Neural crest cell (in vitro differentiated cells): Measurements from ENCODE around the gene LRRC45. TPM values are rescaled to one million over a fixed set of nuclear protein-coding genes. Genes with fewer than 3 reads are reported as not detected.
A peak's percentile ranks its signal among the peaks of the same experiment; 100 is the strongest.
"Not testable (repeated sequence)": the region's sequence is repeated elsewhere in the genome, so short reads cannot be mapped to it uniquely, and the experiment has no call there.

Experiments
- DNase-seq: peaks from one replicate; pipeline ENCODE4 v3.0.0; 2021; ENCODE audit warnings: low read depth, mixed read lengths, low spot score
- H3K27ac Mint-ChIP-seq: one replicate; pipeline ENCODE4 v1.8.0; 2021; ENCODE audit warnings: mild to moderate bottlenecking, mixed read lengths; ENCODE audit not compliant: unreplicated experiment
- H3K27me3 Mint-ChIP-seq: 2 replicates; pipeline ENCODE4 v1.8.0; 2021; ENCODE audit warnings: low read depth, mild to moderate bottlenecking, mixed read lengths
- H3K36me3 Mint-ChIP-seq: 2 replicates; pipeline ENCODE4 v1.8.0; 2021; ENCODE audit warnings: low read depth, mild to moderate bottlenecking, mixed read lengths
- H3K4me1 Mint-ChIP-seq: 2 replicates; pipeline ENCODE4 v1.8.0; 2021; ENCODE audit warnings: mixed read lengths
- H3K4me3 Mint-ChIP-seq: one replicate; pipeline ENCODE4 v1.8.0; 2021; ENCODE audit warnings: mild to moderate bottlenecking, mixed read lengths
- H3K9me3 Mint-ChIP-seq: 2 replicates; pipeline ENCODE4 v1.8.0; 2021; ENCODE audit warnings: mixed read lengths
- CTCF ChIP-seq: fragments of 200-600 bp; sonication (generic); conservative IDR thresholded peaks from 2 replicates; pipeline ENCODE4 v1.5.0; 2021; ENCODE audit warnings: antibody characterized with exemption, mild to moderate bottlenecking
- total RNA-seq: library from RNA; stranded (reverse); gene quantifications from 2 replicates; pipeline ENCODE4 v1.2.1, GENCODE V29; 2021

LRRC45 gene
- total RNA-seq, 1 donor from 2014 or later: 63.5 TPM

GRCh38 chr17:82037889-82038195 is 14.7 kb downstream of the LRRC45 start:
- no peaks in the 10 kb centered on the region for H3K9me3 Mint-ChIP-seq
- DNase-seq: no peak

DNA sequence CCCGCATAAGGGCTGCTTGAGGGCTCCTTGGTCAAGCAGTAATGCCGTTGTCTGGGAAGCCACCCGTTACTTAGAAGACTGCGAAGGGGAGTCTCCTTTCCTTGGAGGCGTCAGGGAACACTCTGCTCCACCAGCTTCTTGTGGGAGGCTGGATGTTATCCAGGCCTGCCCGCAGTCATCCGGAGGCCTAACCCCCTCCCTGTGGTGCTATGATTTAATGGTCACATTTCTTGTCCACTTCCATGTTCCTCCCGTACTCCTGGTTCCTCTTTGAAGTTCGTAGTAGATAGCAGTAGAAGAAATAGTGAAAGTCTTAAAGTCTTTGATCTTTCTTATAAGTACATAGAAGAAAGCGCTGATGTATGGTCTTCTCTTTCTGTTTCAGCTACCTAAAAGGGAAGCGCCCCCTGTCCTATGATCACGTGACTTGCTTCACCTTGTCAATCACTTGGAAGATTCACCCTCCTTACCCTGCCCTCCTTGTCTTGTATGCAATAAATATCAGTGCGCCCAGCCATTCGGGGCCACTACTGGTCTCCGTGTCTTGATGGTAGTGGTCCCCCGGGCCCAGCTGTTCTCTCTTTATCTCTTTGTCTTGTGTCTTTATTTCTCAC is 15.8 kb downstream of the LRRC45 start:
- H3K27ac Mint-ChIP-seq: peak overlapping the region; percentile 91
- H3K36me3 Mint-ChIP-seq: not testable (repeated sequence)
- peak overlapping the region; percentile 71 for H3K4me3 Mint-ChIP-seq

More at GRCh38 chr17:82037889-82038195, 14.7 kb downstream of the LRRC45 start:
- Mint-ChIP-seq H3K4me3 (peak overlapping the region; percentile 88), H3K27ac (peak overlapping the region; percentile 98), H3K36me3 (no peaks in the 10 kb centered on the region), H3K4me1 (peaks cover 36% of the 10 kb centered on the region), H3K27me3 (peaks cover 2% of the 10 kb centered on the region)
- TF ChIP-seq CTCF: no peak

GRCh38 chr17:82039695-82040299 is 16.7 kb downstream of the LRRC45 start:
- no peak for TF ChIP-seq CTCF
- Mint-ChIP-seq H3K4me3 (peak overlapping the region; percentile 71), H3K36me3 (no peaks in the 10 kb centered on the region), H3K9me3 (no peaks in the 10 kb centered on the region), H3K27me3 (no peaks in the 10 kb centered on the region), H3K27ac (no peak overlapping the region), H3K4me1 (peaks cover 33% of the 10 kb centered on the region)
- DNase-seq: no peak

More for the DNA sequence above, 15.8 kb downstream of the LRRC45 start:
- peaks cover 36% of the 10 kb centered on the region for H3K4me1 Mint-ChIP-seq
- not testable (repeated sequence) for DNase-seq, H3K27me3 Mint-ChIP-seq, H3K9me3 Mint-ChIP-seq

DNA sequence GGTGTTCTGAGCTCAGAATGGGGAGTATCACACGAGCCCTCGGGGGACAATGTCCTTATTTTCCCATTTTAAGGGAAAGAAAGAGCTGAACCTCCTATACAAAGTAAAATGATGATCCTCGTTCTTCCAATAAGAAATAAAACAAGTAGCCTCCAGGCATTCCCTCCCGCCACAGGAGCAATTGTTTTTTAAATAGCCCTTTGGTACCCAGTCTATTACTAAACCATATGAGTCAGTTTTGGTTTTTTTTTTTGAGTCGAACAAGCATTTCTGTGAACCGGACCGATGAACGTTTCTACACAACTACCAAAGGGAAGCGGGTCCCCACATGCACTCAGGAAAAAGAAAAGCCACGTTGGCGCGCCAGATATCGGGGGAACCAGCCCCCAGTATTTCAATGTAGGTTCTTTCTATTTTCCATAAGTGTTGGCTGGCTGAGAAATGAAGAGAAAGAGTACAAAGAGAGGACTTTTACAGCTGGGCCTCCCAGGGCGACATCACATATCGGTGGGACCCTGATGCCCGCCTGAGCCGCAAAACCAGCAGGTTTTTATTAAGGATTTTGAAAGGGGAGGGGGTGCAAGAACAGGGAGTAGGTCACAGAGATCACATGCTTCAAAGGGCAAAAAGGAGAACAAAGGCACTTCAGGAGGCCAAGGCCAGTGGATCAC is 18.2 kb downstream of the LRRC45 start:
- Mint-ChIP-seq H3K4me3 (peak overlapping the region; percentile 48), H3K27me3 (no peaks in the 10 kb centered on the region), H3K36me3 (no peaks in the 10 kb centered on the region), H3K27ac (no peak overlapping the region), H3K9me3 (no peaks in the 10 kb centered on the region), H3K4me1 (peaks cover 25% of the 10 kb centered on the region)
- DNase-seq: no peak
- no peak for TF ChIP-seq CTCF

DNA sequence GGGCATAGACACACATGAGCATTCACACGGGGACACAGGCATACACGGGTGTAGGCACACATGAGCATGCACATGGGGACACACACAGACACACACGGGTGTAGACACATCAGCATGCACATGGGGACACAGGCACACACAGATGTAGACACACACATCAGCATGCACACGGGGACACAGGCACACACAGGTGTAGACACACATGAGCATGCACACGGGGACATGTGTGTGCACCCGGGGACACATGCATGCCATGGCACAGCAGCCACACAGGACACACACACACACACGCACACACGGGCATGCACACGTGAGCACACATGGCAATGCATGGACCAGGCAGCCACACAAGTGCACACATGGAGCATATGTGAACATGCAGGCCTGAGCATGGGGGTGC is 19.5 kb downstream of the LRRC45 start:
- DNase-seq: no peak
- Mint-ChIP-seq H3K27me3 (no peaks in the 10 kb centered on the region), H3K4me1 (peaks cover 21% of the 10 kb centered on the region), H3K9me3 (no peaks in the 10 kb centered on the region), H3K27ac (no peak overlapping the region), H3K4me3 (no peak overlapping the region), H3K36me3 (peaks cover 4% of the 10 kb centered on the region)
- no peak for TF ChIP-seq CTCF

DNA sequence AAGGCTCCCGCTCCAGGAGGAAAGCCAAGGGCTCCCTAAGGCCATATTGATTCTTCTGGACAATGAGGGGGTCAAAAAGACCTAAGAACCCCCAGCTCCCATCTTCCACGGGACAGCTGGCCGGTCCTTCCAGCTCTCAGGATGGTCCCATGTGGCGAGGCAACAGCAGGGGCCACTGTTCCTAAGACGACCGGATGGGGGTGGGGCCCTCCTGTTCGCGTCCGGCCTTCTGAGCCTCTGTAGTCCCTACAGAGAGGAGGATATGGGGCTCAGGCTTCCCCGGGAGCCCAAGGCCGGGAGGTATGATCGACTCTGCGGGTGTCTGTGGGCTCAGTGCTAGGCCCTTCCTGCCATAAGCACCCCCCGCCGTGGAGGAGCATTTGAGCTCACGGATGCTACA is 20.4 kb downstream of the LRRC45 start:
- H3K4me1 Mint-ChIP-seq: peaks cover 16% of the 10 kb centered on the region

More for the DNA sequence above, 20.4 kb downstream of the LRRC45 start:
- peaks cover 5% of the 10 kb centered on the region for H3K36me3 Mint-ChIP-seq
- H3K27me3 Mint-ChIP-seq: no peaks in the 10 kb centered on the region
- H3K9me3 Mint-ChIP-seq: no peaks in the 10 kb centered on the region
- H3K27ac Mint-ChIP-seq: no peak overlapping the region
- no peak for TF ChIP-seq CTCF
- no peak overlapping the region for H3K4me3 Mint-ChIP-seq
- no peak for DNase-seq
